Body of pancreas (tissue), 4 donors: ENCODE data around the gene SPATA1.

ENCODE experiments used
- POLR2A ChIP-seq, 3 donors: fragments of 450-650 bp; IDR thresholded peaks; one replicate each; pipeline ENCODE4 v1.6.1; 2016; ENCODE audit warnings: antibody characterized with exemption in 3 of 3, mild to moderate bottlenecking in 2 of 3
- TF ChIP-seq, protein P1 (sequence below), 7 experiments: fragments of 450-650 bp in 4 of 7; fragments of 200-600 bp in 3 of 7; sonication (generic) in 3 of 7; IDR thresholded peaks; one replicate each; pipeline ENCODE4 v1.5.1; 2016 to 2019; ENCODE audit warnings: antibody characterized with exemption in 7 of 7

DNA sequence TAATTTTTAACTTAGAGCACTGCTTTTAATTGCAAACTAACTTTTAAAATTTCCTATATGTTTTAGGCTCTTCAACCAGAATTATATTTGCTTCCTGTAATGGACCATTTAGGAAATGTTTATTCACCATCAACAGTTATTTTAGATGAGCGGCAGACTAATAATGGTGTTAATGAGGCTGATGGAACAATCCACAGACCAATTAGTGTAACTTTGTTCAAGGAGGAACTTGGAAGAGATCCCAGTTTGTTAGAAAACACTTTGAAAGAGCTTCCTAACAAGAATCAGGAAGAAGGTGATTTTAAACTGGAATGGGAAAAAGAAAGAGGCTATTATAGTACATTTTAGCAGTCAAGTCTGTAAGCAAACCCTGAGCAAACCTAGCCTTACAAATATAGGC lies 19.6 kb downstream of the SPATA1 start:
- TF ChIP-seq, protein P1, sequence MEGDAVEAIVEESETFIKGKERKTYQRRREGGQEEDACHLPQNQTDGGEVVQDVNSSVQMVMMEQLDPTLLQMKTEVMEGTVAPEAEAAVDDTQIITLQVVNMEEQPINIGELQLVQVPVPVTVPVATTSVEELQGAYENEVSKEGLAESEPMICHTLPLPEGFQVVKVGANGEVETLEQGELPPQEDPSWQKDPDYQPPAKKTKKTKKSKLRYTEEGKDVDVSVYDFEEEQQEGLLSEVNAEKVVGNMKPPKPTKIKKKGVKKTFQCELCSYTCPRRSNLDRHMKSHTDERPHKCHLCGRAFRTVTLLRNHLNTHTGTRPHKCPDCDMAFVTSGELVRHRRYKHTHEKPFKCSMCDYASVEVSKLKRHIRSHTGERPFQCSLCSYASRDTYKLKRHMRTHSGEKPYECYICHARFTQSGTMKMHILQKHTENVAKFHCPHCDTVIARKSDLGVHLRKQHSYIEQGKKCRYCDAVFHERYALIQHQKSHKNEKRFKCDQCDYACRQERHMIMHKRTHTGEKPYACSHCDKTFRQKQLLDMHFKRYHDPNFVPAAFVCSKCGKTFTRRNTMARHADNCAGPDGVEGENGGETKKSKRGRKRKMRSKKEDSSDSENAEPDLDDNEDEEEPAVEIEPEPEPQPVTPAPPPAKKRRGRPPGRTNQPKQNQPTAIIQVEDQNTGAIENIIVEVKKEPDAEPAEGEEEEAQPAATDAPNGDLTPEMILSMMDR (IDR thresholded peaks at IDR 0.05): no peak
- TF ChIP-seq POLR2A (IDR thresholded peaks at IDR 0.05): no peak
